GM23338 (cell line): ENCODE data around the gene FGF1. TPM values are rescaled to one million over a fixed set of nuclear protein-coding genes. Genes with fewer than 3 reads are reported as not detected.

Experiments
- CREB1 ChIP-seq: fragments of 250-450 bp; sonication (Bioruptor Pico); IDR thresholded peaks from 2 replicates; pipeline ENCODE4 v1.5.0; 2020; ENCODE audit warnings: low read depth, mild to moderate bottlenecking, moderate library complexity
- ETS1 ChIP-seq: IDR thresholded peaks from 2 replicates; pipeline ENCODE4 v1.6.1; 2016; ENCODE audit warnings: antibody characterized with exemption
- EZH2phosphoT487 ChIP-seq: fragments of 200-600 bp; sonication (generic); IDR thresholded peaks from one replicate; pipeline ENCODE4 v1.8.1; 2018; ENCODE audit warnings: antibody characterized with exemption; ENCODE audit not compliant: unreplicated experiment
- JUNB ChIP-seq: IDR thresholded peaks from one replicate; pipeline ENCODE4 v1.6.1; 2016; ENCODE audit warnings: antibody characterized with exemption; ENCODE audit not compliant: unreplicated experiment
- polyA plus RNA-seq: library from polyadenylated mRNA; unstranded; fragments of >200 nt; fragmentation: Nextera tagmentation; extraction: Ambion mirVana; gene quantifications from 2 replicates; pipeline ENCODE4 v1.2.1, GENCODE V29; 2016
- total RNA-seq: library from RNA; depleted of rRNA; stranded (reverse); fragments of >200 nt; shearing (Covaris generic); gene quantifications from 2 replicates; pipeline ENCODE4 v1.2.3, GENCODE V29; 2014
- TF ChIP-seq, protein P1 (sequence below): fragments of 250-450 bp; sonication (Bioruptor Pico); IDR thresholded peaks from 2 replicates; pipeline ENCODE4 v1.5.0; 2020; ENCODE audit warnings: mild to moderate bottlenecking, moderate library complexity
- TF ChIP-seq, protein P2 (sequence below), 2 experiments: fragments of 200-600 bp in 1 of 2; sonication (generic) in 1 of 2; conservative IDR thresholded peaks; 2 replicates each; pipeline versions ENCODE4 v1.5.1 to v1.6.1; 2016 to 2017; ENCODE audit warnings: antibody characterized with exemption in 2 of 2, low read depth in 2 of 2, mild to moderate bottlenecking in 2 of 2, moderate library complexity in 1 of 2

FGF1 gene
- total and polyA plus RNA-seq, 2 experiments from 2014 or later = 0.21 to 0.34 TPM

DNA sequence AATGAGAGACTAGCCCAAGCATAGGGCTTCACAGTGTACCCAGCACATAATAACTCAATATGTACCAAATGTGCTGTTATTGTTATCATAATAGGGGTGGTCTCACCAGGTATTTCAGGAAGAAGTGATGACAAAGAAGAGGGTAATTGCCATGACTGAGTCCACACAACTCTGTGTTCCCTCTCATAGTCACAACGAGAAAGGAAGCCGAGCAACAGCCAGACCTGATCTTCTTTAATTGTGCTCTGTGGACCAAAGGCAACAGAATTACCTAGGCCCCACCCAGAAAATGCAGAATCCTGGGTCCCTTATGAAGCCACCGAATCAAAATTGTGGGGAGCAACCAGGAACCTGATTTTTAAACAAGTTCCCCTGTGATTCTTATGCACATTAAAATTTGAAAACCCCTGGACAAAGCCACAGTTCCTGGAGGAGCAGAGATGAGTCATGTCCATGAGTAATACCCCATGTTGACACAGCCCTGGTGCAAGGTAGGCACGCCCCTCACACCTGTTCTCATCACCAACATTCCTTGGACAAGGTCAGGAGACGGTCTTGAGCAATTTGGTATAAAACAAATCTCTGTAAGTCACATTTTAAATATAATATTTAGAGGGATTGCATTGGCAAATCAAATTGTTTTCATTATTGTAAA, 5.2 kb downstream of the FGF1 start (continued):
- TF ChIP-seq, protein P1, sequence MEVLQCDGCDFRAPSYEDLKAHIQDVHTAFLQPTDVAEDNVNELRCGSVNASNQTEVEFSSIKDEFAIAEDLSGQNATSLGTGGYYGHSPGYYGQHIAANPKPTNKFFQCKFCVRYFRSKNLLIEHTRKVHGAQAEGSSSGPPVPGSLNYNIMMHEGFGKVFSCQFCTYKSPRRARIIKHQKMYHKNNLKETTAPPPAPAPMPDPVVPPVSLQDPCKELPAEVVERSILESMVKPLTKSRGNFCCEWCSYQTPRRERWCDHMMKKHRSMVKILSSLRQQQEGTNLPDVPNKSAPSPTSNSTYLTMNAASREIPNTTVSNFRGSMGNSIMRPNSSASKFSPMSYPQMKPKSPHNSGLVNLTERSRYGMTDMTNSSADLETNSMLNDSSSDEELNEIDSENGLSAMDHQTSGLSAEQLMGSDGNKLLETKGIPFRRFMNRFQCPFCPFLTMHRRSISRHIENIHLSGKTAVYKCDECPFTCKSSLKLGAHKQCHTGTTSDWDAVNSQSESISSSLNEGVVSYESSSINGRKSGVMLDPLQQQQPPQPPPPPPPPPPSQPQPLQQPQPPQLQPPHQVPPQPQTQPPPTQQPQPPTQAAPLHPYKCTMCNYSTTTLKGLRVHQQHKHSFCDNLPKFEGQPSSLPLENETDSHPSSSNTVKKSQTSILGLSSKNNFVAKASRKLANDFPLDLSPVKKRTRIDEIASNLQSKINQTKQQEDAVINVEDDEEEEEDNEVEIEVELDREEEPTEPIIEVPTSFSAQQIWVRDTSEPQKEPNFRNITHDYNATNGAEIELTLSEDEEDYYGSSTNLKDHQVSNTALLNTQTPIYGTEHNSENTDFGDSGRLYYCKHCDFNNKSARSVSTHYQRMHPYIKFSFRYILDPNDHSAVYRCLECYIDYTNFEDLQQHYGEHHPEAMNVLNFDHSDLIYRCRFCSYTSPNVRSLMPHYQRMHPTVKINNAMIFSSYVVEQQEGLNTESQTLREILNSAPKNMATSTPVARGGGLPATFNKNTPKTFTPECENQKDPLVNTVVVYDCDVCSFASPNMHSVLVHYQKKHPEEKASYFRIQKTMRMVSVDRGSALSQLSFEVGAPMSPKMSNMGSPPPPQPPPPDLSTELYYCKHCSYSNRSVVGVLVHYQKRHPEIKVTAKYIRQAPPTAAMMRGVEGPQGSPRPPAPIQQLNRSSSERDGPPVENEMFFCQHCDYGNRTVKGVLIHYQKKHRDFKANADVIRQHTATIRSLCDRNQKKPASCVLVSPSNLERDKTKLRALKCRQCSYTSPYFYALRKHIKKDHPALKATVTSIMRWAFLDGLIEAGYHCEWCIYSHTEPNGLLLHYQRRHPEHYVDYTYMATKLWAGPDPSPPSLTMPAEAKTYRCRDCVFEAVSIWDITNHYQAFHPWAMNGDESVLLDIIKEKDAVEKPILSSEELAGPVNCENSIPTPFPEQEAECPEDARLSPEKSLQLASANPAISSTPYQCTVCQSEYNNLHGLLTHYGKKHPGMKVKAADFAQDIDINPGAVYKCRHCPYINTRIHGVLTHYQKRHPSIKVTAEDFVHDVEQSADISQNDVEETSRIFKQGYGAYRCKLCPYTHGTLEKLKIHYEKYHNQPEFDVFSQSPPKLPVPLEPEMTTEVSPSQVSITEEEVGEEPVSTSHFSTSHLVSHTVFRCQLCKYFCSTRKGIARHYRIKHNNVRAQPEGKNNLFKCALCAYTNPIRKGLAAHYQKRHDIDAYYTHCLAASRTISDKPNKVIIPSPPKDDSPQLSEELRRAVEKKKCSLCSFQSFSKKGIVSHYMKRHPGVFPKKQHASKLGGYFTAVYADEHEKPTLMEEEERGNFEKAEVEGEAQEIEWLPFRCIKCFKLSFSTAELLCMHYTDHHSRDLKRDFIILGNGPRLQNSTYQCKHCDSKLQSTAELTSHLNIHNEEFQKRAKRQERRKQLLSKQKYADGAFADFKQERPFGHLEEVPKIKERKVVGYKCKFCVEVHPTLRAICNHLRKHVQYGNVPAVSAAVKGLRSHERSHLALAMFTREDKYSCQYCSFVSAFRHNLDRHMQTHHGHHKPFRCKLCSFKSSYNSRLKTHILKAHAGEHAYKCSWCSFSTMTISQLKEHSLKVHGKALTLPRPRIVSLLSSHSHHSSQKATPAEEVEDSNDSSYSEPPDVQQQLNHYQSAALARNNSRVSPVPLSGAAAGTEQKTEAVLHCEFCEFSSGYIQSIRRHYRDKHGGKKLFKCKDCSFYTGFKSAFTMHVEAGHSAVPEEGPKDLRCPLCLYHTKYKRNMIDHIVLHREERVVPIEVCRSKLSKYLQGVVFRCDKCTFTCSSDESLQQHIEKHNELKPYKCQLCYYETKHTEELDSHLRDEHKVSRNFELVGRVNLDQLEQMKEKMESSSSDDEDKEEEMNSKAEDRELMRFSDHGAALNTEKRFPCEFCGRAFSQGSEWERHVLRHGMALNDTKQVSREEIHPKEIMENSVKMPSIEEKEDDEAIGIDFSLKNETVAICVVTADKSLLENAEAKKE (CRISPR knock-in tag) = no peak
- TF ChIP-seq EZH2phosphoT487 = no peak
- TF ChIP-seq, protein P2, sequence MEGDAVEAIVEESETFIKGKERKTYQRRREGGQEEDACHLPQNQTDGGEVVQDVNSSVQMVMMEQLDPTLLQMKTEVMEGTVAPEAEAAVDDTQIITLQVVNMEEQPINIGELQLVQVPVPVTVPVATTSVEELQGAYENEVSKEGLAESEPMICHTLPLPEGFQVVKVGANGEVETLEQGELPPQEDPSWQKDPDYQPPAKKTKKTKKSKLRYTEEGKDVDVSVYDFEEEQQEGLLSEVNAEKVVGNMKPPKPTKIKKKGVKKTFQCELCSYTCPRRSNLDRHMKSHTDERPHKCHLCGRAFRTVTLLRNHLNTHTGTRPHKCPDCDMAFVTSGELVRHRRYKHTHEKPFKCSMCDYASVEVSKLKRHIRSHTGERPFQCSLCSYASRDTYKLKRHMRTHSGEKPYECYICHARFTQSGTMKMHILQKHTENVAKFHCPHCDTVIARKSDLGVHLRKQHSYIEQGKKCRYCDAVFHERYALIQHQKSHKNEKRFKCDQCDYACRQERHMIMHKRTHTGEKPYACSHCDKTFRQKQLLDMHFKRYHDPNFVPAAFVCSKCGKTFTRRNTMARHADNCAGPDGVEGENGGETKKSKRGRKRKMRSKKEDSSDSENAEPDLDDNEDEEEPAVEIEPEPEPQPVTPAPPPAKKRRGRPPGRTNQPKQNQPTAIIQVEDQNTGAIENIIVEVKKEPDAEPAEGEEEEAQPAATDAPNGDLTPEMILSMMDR (conservative IDR thresholded peaks at IDR 0.05; ENCODE audit: low read depth in 2 of 2) = no peak
- TF ChIP-seq CREB1 (CRISPR knock-in tag) = no peak
- TF ChIP-seq ETS1 = no peak
- TF ChIP-seq JUNB = no peak
